GM19099 (cell line): ENCODE data around the gene PDE4D.
A peak's percentile ranks its signal among the peaks of the same experiment; 100 is the strongest.

Experiments used
- POLR2A ChIP-seq: IDR thresholded peaks from 3 replicates; pipeline ENCODE4 v1.6.1; 2011; ENCODE audit warnings: low read depth; ENCODE audit not compliant: insufficient read length; ENCODE audit errors: extremely low read depth

The PDE4D gene

GRCh38 chr5:59579101-59579823 lies 314.3 kb downstream of the PDE4D start:
- no peak for TF ChIP-seq POLR2A

DNA sequence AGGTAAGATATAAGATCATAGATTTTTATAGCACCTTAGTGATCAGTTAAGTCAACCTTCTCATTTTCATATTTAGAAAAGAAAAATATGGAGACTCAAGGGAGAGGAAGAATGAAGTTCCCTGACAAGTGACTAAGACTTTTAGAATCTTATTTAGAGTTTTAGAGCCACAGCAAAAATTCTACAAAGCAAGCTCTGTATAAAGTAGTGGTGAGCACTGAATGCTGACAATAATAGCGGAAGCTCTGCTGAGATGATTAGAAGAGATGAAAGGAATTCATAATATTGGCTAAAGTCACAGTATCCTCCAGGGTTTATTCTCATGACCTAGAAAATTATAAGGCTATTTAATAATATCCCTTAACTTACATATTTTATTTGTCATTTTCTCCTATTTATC lies 316.0 kb downstream of the PDE4D start:
- TF ChIP-seq POLR2A = no peak

DNA sequence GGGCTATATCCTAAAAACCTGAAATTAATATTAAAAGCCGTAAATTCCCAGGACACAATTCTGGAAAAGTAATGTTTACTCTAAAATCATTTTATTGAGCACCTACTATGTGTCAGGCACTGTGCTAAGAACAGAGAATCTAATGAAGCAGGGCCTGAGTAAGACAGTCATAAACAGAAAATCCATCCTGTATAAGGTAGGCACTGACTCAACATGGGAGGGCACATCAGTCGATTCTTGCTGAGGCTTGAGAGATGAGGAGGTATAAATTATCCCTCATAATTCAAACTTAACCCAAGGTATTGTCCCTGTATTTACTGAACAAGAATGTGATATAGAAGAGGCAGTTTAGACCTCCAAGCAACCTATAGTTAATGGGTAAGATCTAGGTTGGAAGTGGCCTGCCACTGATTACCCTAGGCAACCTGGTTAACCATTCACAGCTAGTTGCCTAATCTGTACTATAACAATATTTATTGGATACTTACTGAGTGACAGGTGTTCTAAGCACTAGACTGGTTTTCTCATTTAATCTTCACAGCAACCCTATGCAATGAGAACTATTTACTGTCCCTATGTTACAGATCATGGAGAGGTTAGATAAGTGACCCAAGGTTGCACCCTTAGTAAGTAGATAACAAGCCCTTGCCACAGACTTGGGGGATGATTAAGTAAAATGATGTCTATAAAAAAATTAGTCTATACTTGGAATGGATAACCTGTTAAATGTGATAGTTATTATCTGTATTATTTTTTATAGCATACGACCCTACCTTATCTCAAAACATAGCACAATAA lies 317.7 kb downstream of the PDE4D start:
- TF ChIP-seq POLR2A = no peak

- no peak for TF ChIP-seq POLR2A
These were observed 322.5 kb downstream of the PDE4D start for GRCh38 chr5:59571067-59571466.

- no peak for TF ChIP-seq POLR2A
These were observed 323.8 kb downstream of the PDE4D start for GRCh38 chr5:59569608-59570334.

GRCh38 chr5:59569158-59569557 lies 324.4 kb downstream of the PDE4D start:
- no peak for TF ChIP-seq POLR2A

- TF ChIP-seq POLR2A = no peak
These were observed 325.4 kb downstream of the PDE4D start for GRCh38 chr5:59568161-59568560.

DNA sequence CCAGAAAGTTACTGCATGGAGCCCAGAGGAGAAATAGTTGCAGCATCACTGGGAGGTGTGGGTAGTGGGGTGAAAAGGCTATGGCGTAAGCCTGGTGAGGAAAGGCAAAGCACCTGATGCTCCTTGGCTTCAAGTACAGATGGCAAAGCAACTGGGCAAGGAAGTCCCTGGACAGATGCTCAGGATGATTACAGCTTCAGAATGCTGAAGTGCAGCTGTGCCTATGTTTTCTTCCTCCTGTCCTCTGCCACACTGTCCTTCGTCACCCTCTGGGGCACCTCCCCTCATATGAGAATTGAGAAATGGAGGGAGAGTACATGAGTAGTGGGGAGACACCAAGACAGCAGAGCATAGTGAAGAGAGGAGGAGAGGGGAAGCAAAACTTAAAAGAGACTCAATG lies 328.0 kb downstream of the PDE4D start:
- no peak for TF ChIP-seq POLR2A

- TF ChIP-seq POLR2A = no peak
These were observed 328.6 kb downstream of the PDE4D start for GRCh38 chr5:59564895-59565294.

DNA sequence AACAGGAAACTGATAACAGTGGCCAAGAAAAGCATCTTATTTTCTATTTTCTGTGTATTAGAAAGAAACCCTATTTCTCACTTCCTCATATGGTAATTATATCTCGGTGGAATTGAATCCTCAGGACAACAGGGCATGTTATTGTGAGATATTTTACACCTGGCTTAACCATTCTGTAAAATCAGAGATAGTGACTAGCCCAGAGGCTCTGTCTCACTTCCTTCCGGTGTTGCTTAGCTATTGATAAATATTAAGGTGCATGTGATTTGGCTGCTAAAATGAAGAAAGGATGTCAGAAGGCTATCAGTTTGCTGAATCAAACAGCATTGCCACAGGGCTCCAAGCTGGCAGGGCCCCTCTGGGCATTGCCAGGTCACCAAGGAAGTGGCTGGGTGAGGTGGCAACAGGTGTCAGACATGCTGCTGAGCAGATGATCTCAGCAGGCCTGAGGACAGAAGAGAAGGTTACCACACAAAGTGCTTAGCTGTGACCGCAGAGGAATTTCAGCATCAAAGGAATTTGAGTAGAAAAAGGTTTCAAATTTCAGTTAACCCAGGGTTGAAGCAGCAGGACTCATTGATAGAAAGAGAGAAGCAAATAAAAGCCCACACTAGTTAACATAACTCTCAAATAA lies 330.7 kb downstream of the PDE4D start:
- peak; percentile 30 for TF ChIP-seq POLR2A

DNA sequence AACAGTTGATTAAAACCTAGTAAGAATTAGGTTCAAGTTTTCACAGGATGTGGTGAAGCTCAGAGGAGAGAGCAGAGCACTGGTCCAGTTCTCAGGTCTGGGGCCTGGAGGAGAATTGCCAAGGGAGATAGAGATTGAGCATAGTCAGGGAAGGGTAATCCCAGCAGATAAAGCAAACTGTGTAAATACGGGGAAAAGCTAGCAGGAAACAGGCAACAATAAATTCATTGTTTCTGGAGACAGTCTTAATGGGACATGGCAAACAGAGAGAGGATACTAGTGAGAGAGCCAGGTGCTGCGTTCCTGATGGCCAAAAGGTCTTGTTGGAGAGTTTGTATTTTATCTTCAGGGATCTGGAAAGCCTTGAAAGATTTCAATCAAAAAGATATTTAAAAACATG lies 333.0 kb downstream of the PDE4D start:
- TF ChIP-seq POLR2A = no peak

DNA sequence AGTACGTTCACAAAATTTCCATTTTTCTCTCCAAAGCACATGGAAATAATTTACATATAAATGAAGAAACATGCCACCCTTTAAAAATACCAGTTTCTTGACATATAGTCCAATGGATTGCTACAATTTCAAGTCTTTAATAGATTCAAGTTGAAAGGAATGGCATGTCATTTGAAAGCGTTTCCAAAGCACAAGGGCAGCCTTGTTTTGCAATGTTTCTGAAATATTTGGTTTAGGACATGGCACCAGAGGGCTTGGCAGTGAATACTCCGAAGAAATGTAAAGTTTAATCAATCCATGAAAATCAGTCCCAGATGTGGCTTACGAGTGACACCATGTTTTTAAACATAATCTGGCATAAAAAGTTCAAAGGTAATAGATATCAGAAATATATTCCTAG lies 333.7 kb downstream of the PDE4D start:
- TF ChIP-seq POLR2A = no peak

GRCh38 chr5:59559323-59559722 lies 334.2 kb downstream of the PDE4D start:
- no peak for TF ChIP-seq POLR2A

DNA sequence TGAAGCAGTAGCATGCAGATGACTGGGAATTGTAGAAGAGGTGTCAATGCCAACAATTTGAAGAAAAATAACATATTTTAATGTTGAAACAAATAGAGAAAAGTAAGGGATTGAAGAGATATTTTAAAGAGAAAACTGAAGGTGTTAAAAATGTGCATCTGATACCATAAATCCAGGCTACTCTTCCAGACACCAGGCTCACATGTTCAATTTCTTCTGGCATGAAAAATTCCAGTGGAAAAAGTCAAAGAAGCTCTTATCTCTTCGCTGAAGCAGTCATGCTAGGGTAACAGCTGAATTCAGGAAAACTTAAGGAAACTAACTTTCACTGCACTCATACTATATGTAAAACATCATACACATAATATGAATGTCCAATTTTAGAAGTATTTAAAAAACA lies 335.0 kb downstream of the PDE4D start:
- TF ChIP-seq POLR2A = no peak

- no peak for TF ChIP-seq POLR2A
These were observed 336.0 kb downstream of the PDE4D start for GRCh38 chr5:59557572-59557971.
